Measurements from ENCODE around the gene IL22RA2. TPM values are rescaled to one million over a fixed set of nuclear protein-coding genes. Genes with fewer than 3 reads are reported as not detected.

IL22RA2 gene
- total and polyA plus RNA-seq, 2 of the 13 experiments (the other 11 are each of a cell fraction or from before 2014, with no cell fraction given): not detected

DNA sequence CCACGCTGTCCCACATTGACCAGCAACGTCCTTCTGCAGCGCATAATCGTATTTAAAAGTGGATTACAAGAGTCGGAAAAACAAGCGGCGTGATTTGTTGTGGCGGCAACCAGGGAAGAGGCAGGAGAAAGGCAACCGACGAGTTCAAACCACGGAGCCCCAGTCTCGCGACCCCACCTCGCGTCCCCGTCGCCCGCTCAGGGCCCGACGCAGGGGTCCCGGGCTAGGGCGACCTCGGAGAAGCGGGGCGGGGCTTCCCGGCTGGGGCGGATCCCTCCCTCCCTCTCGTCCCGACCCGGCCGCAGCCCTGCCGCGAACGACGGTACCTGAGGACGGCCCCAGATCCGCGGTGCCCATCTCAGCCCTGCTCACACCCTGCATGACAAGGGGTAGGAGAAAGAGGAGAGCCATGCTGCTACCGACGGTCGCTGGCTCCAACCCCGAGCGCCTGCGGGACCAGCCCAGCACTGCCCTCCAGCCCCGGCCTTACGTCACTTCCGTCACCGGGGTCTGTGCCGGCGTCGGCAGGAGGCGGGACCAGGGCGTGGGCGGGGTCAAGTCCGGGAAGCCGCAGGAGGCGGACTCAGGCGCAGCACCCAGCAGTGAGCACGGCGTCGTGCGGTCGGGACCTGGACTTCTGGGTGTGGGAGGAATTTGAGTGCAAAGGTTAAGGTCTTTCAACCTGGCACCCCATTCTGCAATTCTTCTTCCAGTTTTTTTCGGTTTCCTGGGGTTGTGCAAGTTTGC is 45.6 kb upstream of the IL22RA2 start, which contains the start of gene IFNGR1 (continued):
- TF ChIP-seq, protein P1, sequence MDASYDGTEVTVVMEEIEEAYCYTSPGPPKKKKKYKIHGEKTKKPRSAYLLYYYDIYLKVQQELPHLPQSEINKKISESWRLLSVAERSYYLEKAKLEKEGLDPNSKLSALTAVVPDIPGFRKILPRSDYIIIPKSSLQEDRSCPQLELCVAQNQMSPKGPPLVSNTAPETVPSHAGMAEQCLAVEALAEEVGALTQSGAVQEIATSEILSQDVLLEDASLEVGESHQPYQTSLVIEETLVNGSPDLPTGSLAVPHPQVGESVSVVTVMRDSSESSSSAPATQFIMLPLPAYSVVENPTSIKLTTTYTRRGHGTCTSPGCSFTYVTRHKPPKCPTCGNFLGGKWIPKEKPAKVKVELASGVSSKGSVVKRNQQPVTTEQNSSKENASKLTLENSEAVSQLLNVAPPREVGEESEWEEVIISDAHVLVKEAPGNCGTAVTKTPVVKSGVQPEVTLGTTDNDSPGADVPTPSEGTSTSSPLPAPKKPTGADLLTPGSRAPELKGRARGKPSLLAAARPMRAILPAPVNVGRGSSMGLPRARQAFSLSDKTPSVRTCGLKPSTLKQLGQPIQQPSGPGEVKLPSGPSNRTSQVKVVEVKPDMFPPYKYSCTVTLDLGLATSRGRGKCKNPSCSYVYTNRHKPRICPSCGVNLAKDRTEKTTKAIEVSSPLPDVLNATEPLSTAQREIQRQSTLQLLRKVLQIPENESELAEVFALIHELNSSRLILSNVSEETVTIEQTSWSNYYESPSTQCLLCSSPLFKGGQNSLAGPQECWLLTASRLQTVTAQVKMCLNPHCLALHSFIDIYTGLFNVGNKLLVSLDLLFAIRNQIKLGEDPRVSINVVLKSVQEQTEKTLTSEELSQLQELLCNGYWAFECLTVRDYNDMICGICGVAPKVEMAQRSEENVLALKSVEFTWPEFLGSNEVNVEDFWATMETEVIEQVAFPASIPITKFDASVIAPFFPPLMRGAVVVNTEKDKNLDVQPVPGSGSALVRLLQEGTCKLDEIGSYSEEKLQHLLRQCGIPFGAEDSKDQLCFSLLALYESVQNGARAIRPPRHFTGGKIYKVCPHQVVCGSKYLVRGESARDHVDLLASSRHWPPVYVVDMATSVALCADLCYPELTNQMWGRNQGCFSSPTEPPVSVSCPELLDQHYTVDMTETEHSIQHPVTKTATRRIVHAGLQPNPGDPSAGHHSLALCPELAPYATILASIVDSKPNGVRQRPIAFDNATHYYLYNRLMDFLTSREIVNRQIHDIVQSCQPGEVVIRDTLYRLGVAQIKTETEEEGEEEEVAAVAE (CRISPR knock-in tag; IDR thresholded peaks at IDR 0.05; ENCODE audit: borderline replicate concordance): no peak; the same call in 1 of the 2 replicates
- TF ChIP-seq SRSF9 (IDR thresholded peaks at IDR 0.05; ENCODE audit: borderline replicate concordance, insufficient read depth, low read depth, low read length, poor library complexity, severe bottlenecking): no peak
- peak; percentile 95; the same call in 1 of the 2 replicates for TF ChIP-seq ZNF232 (CRISPR knock-in tag; IDR thresholded peaks at IDR 0.05; ENCODE audit: borderline replicate concordance)
- TF ChIP-seq ZNF781 (CRISPR knock-in tag; IDR thresholded peaks at IDR 0.05; ENCODE audit: borderline replicate concordance, not compliant biosample characterization): peak; percentile 86
- TF ChIP-seq ZNF644 (CRISPR knock-in tag; IDR thresholded peaks at IDR 0.05; ENCODE audit: low read depth): peak; percentile 34; the same call in 1 of the 2 replicates
- TF ChIP-seq ZNF335 (CRISPR knock-in tag; IDR thresholded peaks at IDR 0.05): no peak; the same call in 1 of the 2 replicates
- TF ChIP-seq, protein P2, sequence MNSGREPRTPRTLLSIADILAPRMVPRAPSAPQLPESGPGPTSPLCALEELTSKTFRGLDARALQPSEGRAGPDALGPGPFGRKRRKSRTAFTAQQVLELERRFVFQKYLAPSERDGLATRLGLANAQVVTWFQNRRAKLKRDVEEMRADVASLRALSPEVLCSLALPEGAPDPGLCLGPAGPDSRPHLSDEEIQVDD (CRISPR knock-in tag; IDR thresholded peaks at IDR 0.05; ENCODE audit: borderline replicate concordance): no peak
- peak; percentile 87 for TF ChIP-seq POLR2AphosphoS5 (IDR thresholded peaks at IDR 0.05; ENCODE audit: low read depth, low read length)
- TF ChIP-seq KLF9 (CRISPR knock-in tag; IDR thresholded peaks at IDR 0.05; ENCODE audit: low read depth): no peak
- TF ChIP-seq, protein P3, sequence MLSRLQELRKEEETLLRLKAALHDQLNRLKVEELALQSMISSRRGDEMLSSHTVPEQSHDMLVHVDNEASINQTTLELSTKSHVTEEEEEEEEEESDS (CRISPR knock-in tag; IDR thresholded peaks at IDR 0.05; ENCODE audit: borderline replicate concordance): peak; percentile 50; the same call in 1 of the 2 replicates
- TF ChIP-seq, protein P4, sequence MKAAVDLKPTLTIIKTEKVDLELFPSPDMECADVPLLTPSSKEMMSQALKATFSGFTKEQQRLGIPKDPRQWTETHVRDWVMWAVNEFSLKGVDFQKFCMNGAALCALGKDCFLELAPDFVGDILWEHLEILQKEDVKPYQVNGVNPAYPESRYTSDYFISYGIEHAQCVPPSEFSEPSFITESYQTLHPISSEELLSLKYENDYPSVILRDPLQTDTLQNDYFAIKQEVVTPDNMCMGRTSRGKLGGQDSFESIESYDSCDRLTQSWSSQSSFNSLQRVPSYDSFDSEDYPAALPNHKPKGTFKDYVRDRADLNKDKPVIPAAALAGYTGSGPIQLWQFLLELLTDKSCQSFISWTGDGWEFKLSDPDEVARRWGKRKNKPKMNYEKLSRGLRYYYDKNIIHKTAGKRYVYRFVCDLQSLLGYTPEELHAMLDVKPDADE (CRISPR knock-in tag; IDR thresholded peaks at IDR 0.05): no peak
- no peak; the same call in 1 of the 2 replicates for TF ChIP-seq NFIB (CRISPR knock-in tag; IDR thresholded peaks at IDR 0.05; ENCODE audit: borderline replicate concordance)
- TF ChIP-seq ADNP (CRISPR knock-in tag; IDR thresholded peaks at IDR 0.05): no peak
- TF ChIP-seq JDP2 (CRISPR knock-in tag; IDR thresholded peaks at IDR 0.05; ENCODE audit: borderline replicate concordance): no peak
- peak; percentile 55; the same call in 1 of the 2 replicates for TF ChIP-seq ONECUT2 (CRISPR knock-in tag; IDR thresholded peaks at IDR 0.05)
- peak; percentile 92 for TF ChIP-seq MEIS2 (CRISPR knock-in tag; IDR thresholded peaks at IDR 0.05)
- peak; percentile 96 for TF ChIP-seq ZNF274 (CRISPR knock-in tag; IDR thresholded peaks at IDR 0.05)
- TF ChIP-seq CCDC6 (CRISPR knock-in tag; IDR thresholded peaks at IDR 0.05): peak; percentile 98
- TF ChIP-seq, protein P5, sequence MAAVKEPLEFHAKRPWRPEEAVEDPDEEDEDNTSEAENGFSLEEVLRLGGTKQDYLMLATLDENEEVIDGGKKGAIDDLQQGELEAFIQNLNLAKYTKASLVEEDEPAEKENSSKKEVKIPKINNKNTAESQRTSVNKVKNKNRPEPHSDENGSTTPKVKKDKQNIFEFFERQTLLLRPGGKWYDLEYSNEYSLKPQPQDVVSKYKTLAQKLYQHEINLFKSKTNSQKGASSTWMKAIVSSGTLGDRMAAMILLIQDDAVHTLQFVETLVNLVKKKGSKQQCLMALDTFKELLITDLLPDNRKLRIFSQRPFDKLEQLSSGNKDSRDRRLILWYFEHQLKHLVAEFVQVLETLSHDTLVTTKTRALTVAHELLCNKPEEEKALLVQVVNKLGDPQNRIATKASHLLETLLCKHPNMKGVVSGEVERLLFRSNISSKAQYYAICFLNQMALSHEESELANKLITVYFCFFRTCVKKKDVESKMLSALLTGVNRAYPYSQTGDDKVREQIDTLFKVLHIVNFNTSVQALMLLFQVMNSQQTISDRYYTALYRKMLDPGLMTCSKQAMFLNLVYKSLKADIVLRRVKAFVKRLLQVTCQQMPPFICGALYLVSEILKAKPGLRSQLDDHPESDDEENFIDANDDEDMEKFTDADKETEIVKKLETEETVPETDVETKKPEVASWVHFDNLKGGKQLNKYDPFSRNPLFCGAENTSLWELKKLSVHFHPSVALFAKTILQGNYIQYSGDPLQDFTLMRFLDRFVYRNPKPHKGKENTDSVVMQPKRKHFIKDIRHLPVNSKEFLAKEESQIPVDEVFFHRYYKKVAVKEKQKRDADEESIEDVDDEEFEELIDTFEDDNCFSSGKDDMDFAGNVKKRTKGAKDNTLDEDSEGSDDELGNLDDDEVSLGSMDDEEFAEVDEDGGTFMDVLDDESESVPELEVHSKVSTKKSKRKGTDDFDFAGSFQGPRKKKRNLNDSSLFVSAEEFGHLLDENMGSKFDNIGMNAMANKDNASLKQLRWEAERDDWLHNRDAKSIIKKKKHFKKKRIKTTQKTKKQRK (IDR thresholded peaks at IDR 0.05; ENCODE audit: low read length): no peak

Data from HepG2 (cell line).